Measurements from ENCODE around the gene FGR.

DNA sequence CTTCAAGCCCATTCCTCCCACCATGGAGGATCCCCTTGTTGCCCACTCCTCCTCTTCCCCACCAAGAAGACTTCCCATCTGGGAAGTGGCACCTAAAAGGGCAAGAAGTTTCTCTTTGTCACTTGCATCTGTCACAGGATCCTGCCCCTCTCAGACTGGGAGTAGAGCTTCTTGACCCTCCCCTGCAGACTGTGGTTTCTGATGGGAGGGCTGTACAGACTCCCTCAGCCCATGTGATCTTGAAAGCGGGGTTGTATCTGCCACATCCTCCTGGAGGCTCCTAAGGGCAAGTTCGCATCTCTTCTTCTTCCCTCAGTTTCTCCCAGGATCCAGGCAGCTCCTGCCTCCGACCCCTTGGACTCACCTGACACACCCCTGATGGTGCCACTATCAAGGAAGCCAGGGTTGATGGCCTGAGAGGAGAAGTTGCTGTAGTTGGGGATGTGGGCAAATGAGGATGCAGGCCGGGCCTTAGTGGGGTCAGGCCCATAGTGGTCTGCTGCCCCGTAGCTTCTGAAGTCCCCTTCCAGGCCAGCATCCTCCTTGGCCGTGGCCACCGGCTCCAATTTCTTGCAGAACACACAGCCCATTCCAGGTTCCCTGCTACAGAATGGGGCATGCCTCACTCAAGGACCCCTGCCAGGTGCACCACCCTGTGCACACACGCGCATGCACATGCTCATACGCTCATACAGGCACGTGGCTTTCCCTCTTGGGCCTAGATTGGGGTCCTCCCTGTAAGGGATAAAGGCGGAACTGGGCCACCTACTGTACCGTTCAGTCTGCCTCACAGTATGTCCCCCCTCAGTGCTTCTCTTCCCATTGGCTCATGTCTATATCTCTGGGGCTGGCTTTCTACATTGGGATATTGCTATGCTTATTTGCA is 11.4 kb downstream of the FGR start:
- TF ChIP-seq, protein P1, sequence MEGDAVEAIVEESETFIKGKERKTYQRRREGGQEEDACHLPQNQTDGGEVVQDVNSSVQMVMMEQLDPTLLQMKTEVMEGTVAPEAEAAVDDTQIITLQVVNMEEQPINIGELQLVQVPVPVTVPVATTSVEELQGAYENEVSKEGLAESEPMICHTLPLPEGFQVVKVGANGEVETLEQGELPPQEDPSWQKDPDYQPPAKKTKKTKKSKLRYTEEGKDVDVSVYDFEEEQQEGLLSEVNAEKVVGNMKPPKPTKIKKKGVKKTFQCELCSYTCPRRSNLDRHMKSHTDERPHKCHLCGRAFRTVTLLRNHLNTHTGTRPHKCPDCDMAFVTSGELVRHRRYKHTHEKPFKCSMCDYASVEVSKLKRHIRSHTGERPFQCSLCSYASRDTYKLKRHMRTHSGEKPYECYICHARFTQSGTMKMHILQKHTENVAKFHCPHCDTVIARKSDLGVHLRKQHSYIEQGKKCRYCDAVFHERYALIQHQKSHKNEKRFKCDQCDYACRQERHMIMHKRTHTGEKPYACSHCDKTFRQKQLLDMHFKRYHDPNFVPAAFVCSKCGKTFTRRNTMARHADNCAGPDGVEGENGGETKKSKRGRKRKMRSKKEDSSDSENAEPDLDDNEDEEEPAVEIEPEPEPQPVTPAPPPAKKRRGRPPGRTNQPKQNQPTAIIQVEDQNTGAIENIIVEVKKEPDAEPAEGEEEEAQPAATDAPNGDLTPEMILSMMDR (IDR thresholded peaks at IDR 0.05; ENCODE audit: insufficient read depth, low read depth, low read length): no peak
- no peak for TF ChIP-seq EZH2 (IDR thresholded peaks at IDR 0.05; ENCODE audit: insufficient read depth, low read length)

Measured in astrocyte (in vitro differentiated cells and primary cell).